Liver (tissue), 3 donors: Measurements from ENCODE around the gene C1orf174.

Experiments used
- FOXA2 ChIP-seq: IDR thresholded peaks from 2 replicates; pipeline ENCODE4 v1.6.1; 2016; ENCODE audit warnings: antibody characterized with exemption
- GABPA ChIP-seq, 2 donors: IDR thresholded peaks in 1 of 2; conservative IDR thresholded peaks in 1 of 2; 2 replicates each; pipeline ENCODE4 v1.6.1; 2016; ENCODE audit warnings: antibody characterized with exemption in 2 of 2, mild to moderate bottlenecking in 1 of 2, moderate library complexity in 1 of 2
- HNF4A ChIP-seq, 2 donors: conservative IDR thresholded peaks; 2 replicates each; pipeline ENCODE4 v1.6.1; 2016; ENCODE audit warnings: antibody characterized with exemption in 2 of 2, mild to moderate bottlenecking in 2 of 2
- JUND ChIP-seq, 2 donors: IDR thresholded peaks; 2 replicates each; pipeline ENCODE4 v1.6.1; 2016; ENCODE audit warnings: antibody characterized with exemption in 2 of 2
- RAD21 ChIP-seq, 2 donors: IDR thresholded peaks; 2 replicates each; pipeline ENCODE4 v1.6.1; 2016; ENCODE audit warnings: antibody characterized with exemption in 2 of 2, mild to moderate bottlenecking in 2 of 2
- RXRA ChIP-seq, 2 donors: IDR thresholded peaks; 2 replicates each; pipeline ENCODE4 v1.6.1; 2017 to 2018; ENCODE audit warnings: antibody characterized with exemption in 2 of 2, mild to moderate bottlenecking in 1 of 2
- SP1 ChIP-seq: IDR thresholded peaks from 2 replicates; pipeline ENCODE4 v1.6.1; 2018; ENCODE audit warnings: antibody characterized with exemption, mild to moderate bottlenecking
- TAF1 ChIP-seq: conservative IDR thresholded peaks from 2 replicates; pipeline ENCODE4 v1.6.1; 2016; ENCODE audit warnings: antibody characterized with exemption, mild to moderate bottlenecking
- YY1 ChIP-seq: IDR thresholded peaks from 2 replicates; pipeline ENCODE4 v1.6.1; 2016; ENCODE audit warnings: antibody characterized with exemption, mild to moderate bottlenecking
- TF ChIP-seq, protein P1 (sequence below): IDR thresholded peaks from 2 replicates; pipeline ENCODE4 v1.6.1; 2016; ENCODE audit warnings: antibody characterized with exemption, mild to moderate bottlenecking
- TF ChIP-seq, protein P2 (sequence below): fragments of 150-350 bp; IDR thresholded peaks from 2 replicates; pipeline ENCODE4 v1.5.1; 2017; ENCODE audit warnings: improper control_type of control experiment, low read depth, low read length; ENCODE audit not compliant: missing input control
- TF ChIP-seq, protein P3 (sequence below): IDR thresholded peaks from 2 replicates; pipeline ENCODE4 v1.6.1; 2016; ENCODE audit warnings: antibody characterized with exemption
- TF ChIP-seq, protein P4 (sequence below): IDR thresholded peaks from 2 replicates; pipeline ENCODE4 v1.6.1; 2016; ENCODE audit warnings: antibody characterized with exemption
- donor health status: healthy.
- donor health status: healthy.

DNA sequence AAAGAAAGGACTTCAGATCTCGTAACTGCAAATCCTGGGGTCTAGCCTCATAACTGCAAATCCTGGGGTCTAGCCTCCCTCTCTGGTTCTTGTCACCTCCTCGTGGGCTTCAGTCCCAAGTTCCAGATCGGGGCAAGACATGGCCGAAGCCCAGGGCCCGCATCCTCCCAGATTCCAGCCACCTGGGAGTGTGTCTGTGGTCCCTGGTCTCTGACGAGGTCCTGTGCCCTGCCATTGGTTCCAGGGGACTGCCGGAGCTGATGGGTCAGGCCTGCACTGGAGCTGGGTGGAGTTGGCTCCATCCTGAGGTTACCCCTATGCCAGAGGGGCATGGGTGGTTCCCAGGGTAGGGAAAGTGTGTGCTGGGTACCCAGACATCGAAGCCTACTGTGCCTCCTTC, 17.7 kb upstream of the C1orf174 start:
- TF ChIP-seq, protein P1, sequence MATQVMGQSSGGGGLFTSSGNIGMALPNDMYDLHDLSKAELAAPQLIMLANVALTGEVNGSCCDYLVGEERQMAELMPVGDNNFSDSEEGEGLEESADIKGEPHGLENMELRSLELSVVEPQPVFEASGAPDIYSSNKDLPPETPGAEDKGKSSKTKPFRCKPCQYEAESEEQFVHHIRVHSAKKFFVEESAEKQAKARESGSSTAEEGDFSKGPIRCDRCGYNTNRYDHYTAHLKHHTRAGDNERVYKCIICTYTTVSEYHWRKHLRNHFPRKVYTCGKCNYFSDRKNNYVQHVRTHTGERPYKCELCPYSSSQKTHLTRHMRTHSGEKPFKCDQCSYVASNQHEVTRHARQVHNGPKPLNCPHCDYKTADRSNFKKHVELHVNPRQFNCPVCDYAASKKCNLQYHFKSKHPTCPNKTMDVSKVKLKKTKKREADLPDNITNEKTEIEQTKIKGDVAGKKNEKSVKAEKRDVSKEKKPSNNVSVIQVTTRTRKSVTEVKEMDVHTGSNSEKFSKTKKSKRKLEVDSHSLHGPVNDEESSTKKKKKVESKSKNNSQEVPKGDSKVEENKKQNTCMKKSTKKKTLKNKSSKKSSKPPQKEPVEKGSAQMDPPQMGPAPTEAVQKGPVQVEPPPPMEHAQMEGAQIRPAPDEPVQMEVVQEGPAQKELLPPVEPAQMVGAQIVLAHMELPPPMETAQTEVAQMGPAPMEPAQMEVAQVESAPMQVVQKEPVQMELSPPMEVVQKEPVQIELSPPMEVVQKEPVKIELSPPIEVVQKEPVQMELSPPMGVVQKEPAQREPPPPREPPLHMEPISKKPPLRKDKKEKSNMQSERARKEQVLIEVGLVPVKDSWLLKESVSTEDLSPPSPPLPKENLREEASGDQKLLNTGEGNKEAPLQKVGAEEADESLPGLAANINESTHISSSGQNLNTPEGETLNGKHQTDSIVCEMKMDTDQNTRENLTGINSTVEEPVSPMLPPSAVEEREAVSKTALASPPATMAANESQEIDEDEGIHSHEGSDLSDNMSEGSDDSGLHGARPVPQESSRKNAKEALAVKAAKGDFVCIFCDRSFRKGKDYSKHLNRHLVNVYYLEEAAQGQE = no peak
- TF ChIP-seq, protein P2, sequence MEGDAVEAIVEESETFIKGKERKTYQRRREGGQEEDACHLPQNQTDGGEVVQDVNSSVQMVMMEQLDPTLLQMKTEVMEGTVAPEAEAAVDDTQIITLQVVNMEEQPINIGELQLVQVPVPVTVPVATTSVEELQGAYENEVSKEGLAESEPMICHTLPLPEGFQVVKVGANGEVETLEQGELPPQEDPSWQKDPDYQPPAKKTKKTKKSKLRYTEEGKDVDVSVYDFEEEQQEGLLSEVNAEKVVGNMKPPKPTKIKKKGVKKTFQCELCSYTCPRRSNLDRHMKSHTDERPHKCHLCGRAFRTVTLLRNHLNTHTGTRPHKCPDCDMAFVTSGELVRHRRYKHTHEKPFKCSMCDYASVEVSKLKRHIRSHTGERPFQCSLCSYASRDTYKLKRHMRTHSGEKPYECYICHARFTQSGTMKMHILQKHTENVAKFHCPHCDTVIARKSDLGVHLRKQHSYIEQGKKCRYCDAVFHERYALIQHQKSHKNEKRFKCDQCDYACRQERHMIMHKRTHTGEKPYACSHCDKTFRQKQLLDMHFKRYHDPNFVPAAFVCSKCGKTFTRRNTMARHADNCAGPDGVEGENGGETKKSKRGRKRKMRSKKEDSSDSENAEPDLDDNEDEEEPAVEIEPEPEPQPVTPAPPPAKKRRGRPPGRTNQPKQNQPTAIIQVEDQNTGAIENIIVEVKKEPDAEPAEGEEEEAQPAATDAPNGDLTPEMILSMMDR = no peak
- no peak for TF ChIP-seq FOXA2
- TF ChIP-seq, protein P3, sequence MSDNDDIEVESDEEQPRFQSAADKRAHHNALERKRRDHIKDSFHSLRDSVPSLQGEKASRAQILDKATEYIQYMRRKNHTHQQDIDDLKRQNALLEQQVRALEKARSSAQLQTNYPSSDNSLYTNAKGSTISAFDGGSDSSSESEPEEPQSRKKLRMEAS = no peak
- TF ChIP-seq YY1 = no peak
- TF ChIP-seq, protein P4, sequence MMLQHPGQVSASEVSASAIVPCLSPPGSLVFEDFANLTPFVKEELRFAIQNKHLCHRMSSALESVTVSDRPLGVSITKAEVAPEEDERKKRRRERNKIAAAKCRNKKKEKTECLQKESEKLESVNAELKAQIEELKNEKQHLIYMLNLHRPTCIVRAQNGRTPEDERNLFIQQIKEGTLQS = no peak
- TF ChIP-seq TAF1 = no peak
- no peak for TF ChIP-seq RAD21 (IDR thresholded peaks at IDR 0.05)
- TF ChIP-seq JUND (IDR thresholded peaks at IDR 0.05) = no peak
- no peak for TF ChIP-seq SP1
- TF ChIP-seq HNF4A (conservative IDR thresholded peaks at IDR 0.05) = no peak
- no peak for TF ChIP-seq GABPA (IDR thresholded peaks at IDR 0.05 in 1 of 2, conservative IDR thresholded peaks at IDR 0.05 in 1 of 2)
- no peak for TF ChIP-seq RXRA (IDR thresholded peaks at IDR 0.05)
